Activated naive CD8-positive, alpha-beta T cell treated with anti-CD3 and anti-CD28 coated beads, Interleukin-2, amount 10 ng/mL, durations not matched to agents 7 days and 5 days (primary cell): Measurements from ENCODE around the gene JAKMIP3. TPM values are rescaled to one million over a fixed set of nuclear protein-coding genes. Genes with fewer than 3 reads are reported as not detected.
"Not testable (repeated sequence)": the region's sequence is repeated elsewhere in the genome, so short reads cannot be mapped to it uniquely, and the experiment has no call there.

Experiments
- ATAC-seq: fragments of 150-1000 bp; cut with Tn5 transposase; one replicate; pipeline ENCODE4 v1.10.0; 2021; ENCODE audit warnings: low read depth, moderate library complexity
- POLR2A ChIA-PET: fragments of 350-600 bp; sonication (Branson Sonifier 250); formaldehyde crosslinking; loops from one replicate; lab custom pipeline; 2021; ENCODE audit warnings: antibody characterized with exemption; lab: Charles Lee
- DNase-seq: peaks from one replicate; pipeline ENCODE4 v3.0.0; 2021
- H3K27ac Mint-ChIP-seq: one replicate; pipeline ENCODE4 v1.8.0; 2022; ENCODE audit warnings: mild to moderate bottlenecking, mixed read lengths
- H3K27me3 Mint-ChIP-seq: one replicate; pipeline ENCODE4 v1.8.0; 2022; ENCODE audit warnings: mild to moderate bottlenecking, moderate library complexity, mixed read lengths
- H3K36me3 Mint-ChIP-seq: one replicate; pipeline ENCODE4 v1.8.0; 2021; ENCODE audit warnings: mild to moderate bottlenecking, mixed read lengths
- H3K4me1 Mint-ChIP-seq: one replicate; pipeline ENCODE4 v1.8.0; 2021; ENCODE audit warnings: mixed read lengths
- H3K4me3 Mint-ChIP-seq: one replicate; pipeline ENCODE4 v1.8.0; 2022; ENCODE audit warnings: mild to moderate bottlenecking, moderate library complexity, mixed read lengths
- H3K9me3 Mint-ChIP-seq: one replicate; pipeline ENCODE4 v1.8.0; 2021; ENCODE audit warnings: mixed read lengths
- total RNA-seq, 2 experiments: library from RNA; stranded (reverse); gene quantifications; one replicate each; pipeline ENCODE4 v1.2.3, GENCODE V29; 2021

JAKMIP3 gene
- total RNA-seq, 2 experiments from 2014 or later = 0.17 to 0.28 TPM

- H3K27ac Mint-ChIP-seq, ATAC-seq, H3K9me3 Mint-ChIP-seq, DNase-seq, POLR2A ChIA-PET, H3K4me1 Mint-ChIP-seq, H3K4me3 Mint-ChIP-seq, H3K36me3 Mint-ChIP-seq: not testable (repeated sequence)
- peaks cover 14% of the 10 kb centered on the region for H3K27me3 Mint-ChIP-seq
Measured at GRCh38 chr10:132084384-132084783, 18.6 kb downstream of the JAKMIP3 start.

GRCh38 chr10:132093236-132093635, 27.5 kb downstream of the JAKMIP3 start:
- H3K4me3 Mint-ChIP-seq, POLR2A ChIA-PET, H3K9me3 Mint-ChIP-seq, ATAC-seq, H3K27ac Mint-ChIP-seq, H3K4me1 Mint-ChIP-seq, H3K36me3 Mint-ChIP-seq: not testable (repeated sequence)
- peaks cover 22% of the 10 kb centered on the region for H3K27me3 Mint-ChIP-seq
- peak; percentile 9 for DNase-seq

DNA sequence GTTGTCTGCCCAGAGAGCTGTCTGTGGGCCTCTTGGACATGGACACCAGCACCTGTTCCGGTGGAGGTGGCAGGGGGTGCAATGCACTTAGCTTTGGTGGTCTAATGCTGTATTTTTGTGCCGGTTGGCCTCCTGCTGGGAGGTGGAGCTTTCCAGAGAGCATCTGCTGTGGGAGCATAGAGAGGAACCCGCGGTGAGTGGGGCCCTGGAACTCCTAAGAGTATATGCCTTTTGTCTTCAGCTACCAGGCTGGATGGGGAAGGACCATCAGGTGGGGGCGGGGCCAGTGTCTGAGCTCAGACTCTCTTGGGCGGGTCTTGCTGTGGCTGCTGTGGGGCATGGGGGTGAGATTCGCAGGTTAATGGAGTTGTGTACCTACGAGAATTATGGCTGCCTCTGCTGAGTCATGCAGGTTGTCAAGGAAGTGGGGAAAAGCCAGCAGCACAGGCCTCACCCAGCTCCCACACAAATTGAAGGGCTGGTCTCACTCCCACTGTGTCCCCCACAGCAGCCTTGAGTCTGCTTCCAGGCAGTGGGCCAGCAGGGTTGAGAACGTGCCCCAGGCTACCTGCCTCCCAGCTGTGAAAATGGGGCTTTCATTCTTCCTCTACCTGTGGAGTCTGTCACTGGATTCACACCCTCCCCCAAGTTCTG, 29.0 kb downstream of the JAKMIP3 start:
- DNase-seq (peak; percentile 26), ATAC-seq (no peak)
- Mint-ChIP-seq H3K9me3 (peaks cover 1% of the 10 kb centered on the region), H3K27me3 (peaks cover 23% of the 10 kb centered on the region), H3K36me3 (no peaks in the 10 kb centered on the region), H3K4me1 (peaks cover 6% of the 10 kb centered on the region), H3K27ac (no peak overlapping the region), H3K4me3 (no peak overlapping the region)
- POLR2A ChIA-PET = no interaction called here

DNA sequence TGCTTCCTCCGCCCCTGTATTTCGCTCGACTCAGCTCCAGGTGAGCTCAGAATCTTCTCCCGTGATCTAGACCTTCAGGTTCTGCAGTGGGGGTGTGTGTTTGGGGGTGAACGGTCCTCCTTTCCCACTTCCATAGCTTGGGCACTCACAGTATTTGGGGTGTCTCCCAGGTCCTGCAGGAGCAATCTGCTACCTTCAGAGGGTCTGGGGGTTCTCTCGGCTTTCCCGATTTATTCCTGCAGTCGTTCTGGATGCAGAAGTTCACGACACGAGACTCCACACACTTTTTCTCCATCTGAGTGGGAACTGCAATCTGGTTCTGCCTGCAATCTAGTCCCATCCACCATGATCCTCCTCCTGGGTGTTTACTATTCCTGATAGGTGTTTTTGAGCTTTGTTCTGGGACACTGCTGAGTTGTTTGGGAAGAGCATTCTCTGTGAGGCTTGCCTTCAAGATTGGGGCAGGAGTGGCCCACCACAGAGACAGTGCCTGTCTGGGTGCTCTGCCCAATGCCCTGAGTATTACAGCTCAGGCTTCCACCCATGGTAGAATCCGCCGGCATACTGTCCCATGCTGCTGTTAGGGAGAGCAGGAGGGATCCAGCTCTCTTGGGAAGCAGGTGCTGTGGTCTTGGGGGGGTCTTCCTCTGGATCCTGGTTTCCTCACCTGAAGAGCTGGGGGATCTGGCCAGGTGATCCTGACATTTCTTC, 29.8 kb downstream of the JAKMIP3 start:
- H3K27me3 Mint-ChIP-seq = peaks cover 21% of the 10 kb centered on the region

GRCh38 chr10:132096223-132096622, 30.5 kb downstream of the JAKMIP3 start:
- DNase-seq (peak; percentile 24), ATAC-seq (peak; percentile 95)
- POLR2A ChIA-PET = no interaction called here
- Mint-ChIP-seq H3K36me3 (no peaks in the 10 kb centered on the region), H3K9me3 (peaks cover 1% of the 10 kb centered on the region), H3K27me3 (peaks cover 17% of the 10 kb centered on the region), H3K4me3 (peak overlapping the region; percentile 29), H3K4me1 (peaks cover 6% of the 10 kb centered on the region), H3K27ac (no peak overlapping the region)

More for the DNA sequence above, 29.8 kb downstream of the JAKMIP3 start:
- ATAC-seq (no peak), DNase-seq (peak; percentile 10)
- Mint-ChIP-seq H3K4me3 (no peak overlapping the region), H3K9me3 (peaks cover 1% of the 10 kb centered on the region), H3K4me1 (peaks cover 6% of the 10 kb centered on the region), H3K27ac (no peak overlapping the region), H3K36me3 (no peaks in the 10 kb centered on the region)
- POLR2A ChIA-PET = no interaction called here

GRCh38 chr10:132096863-132097478, 31.2 kb downstream of the JAKMIP3 start:
- peaks cover 6% of the 10 kb centered on the region for H3K4me1 Mint-ChIP-seq
- peak; percentile 15 for DNase-seq
- peaks cover 1% of the 10 kb centered on the region for H3K9me3 Mint-ChIP-seq
- no peak overlapping the region for H3K4me3 Mint-ChIP-seq
- H3K36me3 Mint-ChIP-seq = no peaks in the 10 kb centered on the region
- H3K27ac Mint-ChIP-seq = no peak overlapping the region
- POLR2A ChIA-PET = no interaction called here
- ATAC-seq = no peak
- H3K27me3 Mint-ChIP-seq = peaks cover 13% of the 10 kb centered on the region

DNA sequence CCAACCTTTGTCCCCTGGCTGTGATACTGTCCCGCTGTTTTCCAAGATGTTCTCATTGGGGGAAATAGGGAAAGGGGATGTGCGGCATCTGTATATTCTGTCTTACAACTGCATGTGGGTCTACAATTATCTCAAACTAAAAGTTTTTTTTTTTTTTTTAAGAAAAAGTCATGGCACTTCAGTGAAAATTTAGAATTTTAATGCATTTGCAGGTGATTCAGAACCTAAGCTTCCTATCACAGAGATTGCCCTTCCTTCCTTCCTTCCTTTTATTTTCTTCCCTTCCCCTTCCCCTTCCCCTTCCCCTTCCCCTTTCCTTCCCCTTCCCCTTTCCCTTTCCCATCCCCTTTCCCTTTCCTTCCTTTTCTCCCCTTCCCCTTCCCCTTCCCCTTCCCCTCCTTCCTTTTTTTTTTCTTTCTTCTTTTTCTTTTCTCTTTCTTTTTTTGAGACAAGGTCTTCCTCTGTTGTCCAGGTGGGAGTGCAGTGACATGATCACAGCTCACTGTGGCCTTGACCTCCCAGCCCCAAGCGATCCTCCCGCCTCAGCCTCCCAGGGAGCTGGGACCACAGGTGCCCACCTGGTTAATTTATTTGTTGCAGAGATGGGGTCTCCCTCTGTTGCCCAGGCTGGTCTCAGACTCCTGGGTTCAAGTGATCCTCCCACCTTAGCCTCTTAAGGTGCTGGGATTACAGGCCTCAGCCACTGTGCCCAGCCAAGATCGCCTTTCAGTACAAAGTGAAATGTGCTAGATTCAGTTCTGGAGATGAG, 32.0 kb downstream of the JAKMIP3 start:
- ATAC-seq (no peak), DNase-seq (no peak)
- no peaks in the 10 kb centered on the region for H3K9me3 Mint-ChIP-seq
- H3K4me3 Mint-ChIP-seq = no peak overlapping the region
- H3K27ac Mint-ChIP-seq = no peak overlapping the region
- H3K36me3 Mint-ChIP-seq = no peaks in the 10 kb centered on the region
- peaks cover 6% of the 10 kb centered on the region for H3K4me1 Mint-ChIP-seq
- POLR2A ChIA-PET = no interaction called here
- peaks cover 5% of the 10 kb centered on the region for H3K27me3 Mint-ChIP-seq

GRCh38 chr10:132098539-132099388, 33.0 kb downstream of the JAKMIP3 start:
- Mint-ChIP-seq H3K36me3 (no peaks in the 10 kb centered on the region), H3K27ac (no peak overlapping the region), H3K4me1 (peaks cover 6% of the 10 kb centered on the region), H3K27me3 (peaks cover 5% of the 10 kb centered on the region), H3K9me3 (no peaks in the 10 kb centered on the region), H3K4me3 (no peak overlapping the region)
- ATAC-seq (no peak), DNase-seq (peak; percentile 19)
- POLR2A ChIA-PET = no interaction called here

DNA sequence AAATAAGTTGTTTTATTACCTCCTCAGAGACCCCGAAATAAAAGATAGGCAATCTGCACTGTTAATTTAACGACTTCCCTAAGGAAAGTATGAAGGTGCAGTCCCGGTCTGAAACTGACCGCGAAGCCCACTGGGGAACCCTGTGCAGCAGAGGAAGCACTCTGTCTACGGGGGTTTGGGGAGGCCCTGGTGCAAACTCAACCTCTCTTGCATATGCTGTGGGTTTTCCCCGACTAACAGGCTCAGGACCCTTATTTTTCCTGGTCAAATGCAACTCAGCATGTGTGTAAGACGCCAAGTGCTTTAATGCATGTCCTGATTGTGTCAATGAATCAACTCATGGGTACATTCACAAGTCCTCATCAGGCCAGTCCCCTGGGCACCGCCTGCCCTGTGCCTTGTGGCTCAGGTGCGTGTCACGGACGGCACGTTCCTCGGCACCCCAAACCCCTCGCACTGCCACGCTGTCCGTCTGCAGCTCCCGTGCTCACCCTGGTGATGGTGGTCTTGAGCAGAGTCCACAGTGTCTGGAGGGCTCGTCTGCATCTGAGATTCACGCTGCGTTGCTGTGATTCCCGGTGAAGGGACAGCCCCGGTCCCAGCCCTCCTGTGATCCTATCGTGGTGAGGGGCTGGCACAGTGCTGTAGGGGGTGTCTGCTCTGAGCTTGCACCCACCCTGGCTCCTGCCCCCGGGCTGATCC, 33.8 kb downstream of the JAKMIP3 start:
- no peaks in the 10 kb centered on the region for H3K36me3 Mint-ChIP-seq
- no peak overlapping the region for H3K4me3 Mint-ChIP-seq
- DNase-seq = peak; percentile 14
- no peak overlapping the region for H3K27ac Mint-ChIP-seq
- H3K9me3 Mint-ChIP-seq = no peaks in the 10 kb centered on the region
- H3K4me1 Mint-ChIP-seq = peaks cover 6% of the 10 kb centered on the region
- POLR2A ChIA-PET = no interaction called here
- H3K27me3 Mint-ChIP-seq = peaks cover 2% of the 10 kb centered on the region
- no peak for ATAC-seq

DNA sequence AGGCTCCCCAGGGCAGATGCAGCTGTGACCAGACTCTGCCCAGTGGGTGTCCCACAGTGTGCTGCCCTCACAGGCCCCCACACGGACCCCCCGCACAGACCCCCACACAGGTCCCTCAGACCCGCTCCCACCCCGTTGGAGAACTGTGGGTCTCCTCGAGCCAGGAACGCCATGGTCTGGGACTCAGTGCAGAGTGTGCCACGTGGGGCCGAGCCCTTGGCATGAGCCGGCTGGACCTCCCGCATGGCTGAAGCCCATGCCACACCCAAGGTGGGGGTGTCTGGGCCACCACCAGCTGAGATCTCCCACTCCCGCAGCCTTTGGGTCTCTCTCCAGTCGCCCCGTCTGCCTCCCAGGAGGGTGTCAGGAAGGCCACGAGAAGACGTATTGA, 34.3 kb downstream of the JAKMIP3 start:
- POLR2A ChIA-PET = no interaction called here
- H3K27me3 Mint-ChIP-seq = peaks cover 2% of the 10 kb centered on the region

DNA sequence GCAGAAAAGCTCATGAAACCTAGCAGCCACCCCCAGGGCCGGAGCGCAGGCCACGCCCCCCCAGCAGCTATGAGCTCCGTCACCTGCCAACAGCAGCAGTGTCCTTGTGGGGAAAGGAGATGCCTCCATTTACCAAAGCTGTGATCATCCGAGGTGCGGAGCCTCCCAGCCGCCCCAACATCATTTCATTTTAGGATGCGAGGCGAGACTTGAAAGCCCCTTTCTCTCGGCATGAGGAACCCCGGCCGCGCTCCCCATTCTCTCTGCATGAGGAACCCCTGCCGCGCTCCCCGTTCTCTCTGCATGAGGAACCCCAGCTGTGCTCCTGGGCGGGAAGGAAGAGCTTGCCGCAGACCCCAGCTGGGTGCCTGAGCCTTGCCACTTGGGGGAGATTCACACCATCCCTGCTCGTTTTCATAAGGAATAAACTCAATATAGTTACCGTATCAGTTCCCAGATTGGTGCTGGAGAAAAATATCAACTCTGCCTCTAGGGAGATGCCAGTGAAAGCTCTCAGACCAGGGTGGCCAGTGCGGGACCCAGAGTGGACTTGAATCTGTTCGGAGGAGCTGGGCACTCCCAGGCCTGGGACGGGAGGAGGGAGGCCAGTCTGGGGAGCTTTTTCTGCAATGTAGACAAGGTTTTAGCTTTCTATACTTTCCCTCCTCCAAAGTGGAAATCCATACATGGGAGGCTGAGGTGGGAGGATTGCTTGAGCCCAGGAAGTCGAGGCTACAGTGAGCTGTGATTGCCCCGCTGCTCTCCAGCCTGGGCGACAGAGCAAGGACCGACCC, 35.0 kb downstream of the JAKMIP3 start:
- POLR2A ChIA-PET = no interaction called here
- no peak overlapping the region for H3K4me3 Mint-ChIP-seq
- DNase-seq (peak; percentile 10), ATAC-seq (no peak)
- H3K27ac Mint-ChIP-seq = no peak overlapping the region
- H3K4me1 Mint-ChIP-seq = peaks cover 6% of the 10 kb centered on the region
- peaks cover 2% of the 10 kb centered on the region for H3K27me3 Mint-ChIP-seq
- H3K9me3 Mint-ChIP-seq = no peaks in the 10 kb centered on the region
- H3K36me3 Mint-ChIP-seq = no peaks in the 10 kb centered on the region

More for the DNA sequence above, 34.3 kb downstream of the JAKMIP3 start:
- H3K36me3 Mint-ChIP-seq = no peaks in the 10 kb centered on the region
- ATAC-seq (no peak), DNase-seq (peak; percentile 19)
- no peaks in the 10 kb centered on the region for H3K9me3 Mint-ChIP-seq
- no peak overlapping the region for H3K27ac Mint-ChIP-seq
- H3K4me3 Mint-ChIP-seq = no peak overlapping the region
- H3K4me1 Mint-ChIP-seq = peaks cover 6% of the 10 kb centered on the region

DNA sequence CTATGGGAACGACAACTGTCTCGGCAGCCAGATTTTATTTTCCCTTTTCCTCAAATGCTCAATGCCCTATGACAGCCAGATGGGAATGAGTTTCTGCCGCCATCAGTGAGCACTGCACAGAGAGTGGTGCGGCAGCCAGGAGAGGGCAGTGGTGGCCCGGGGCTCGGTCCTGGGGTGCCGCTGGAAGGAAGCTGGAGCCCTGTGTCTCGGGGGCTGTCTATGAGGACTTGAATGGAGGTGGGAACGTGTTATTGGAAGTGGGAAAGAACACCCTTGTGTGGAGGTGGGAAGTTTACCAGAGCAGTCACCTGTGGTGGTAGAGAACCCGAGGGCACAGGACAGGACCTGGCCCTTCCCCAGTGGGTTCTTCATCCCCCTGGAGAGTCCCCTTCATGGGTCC, 35.8 kb downstream of the JAKMIP3 start:
- no peaks in the 10 kb centered on the region for H3K9me3 Mint-ChIP-seq
- H3K4me3 Mint-ChIP-seq = no peak overlapping the region
- H3K36me3 Mint-ChIP-seq = no peaks in the 10 kb centered on the region
- ATAC-seq (no peak), DNase-seq (peak; percentile 24)
- POLR2A ChIA-PET = no interaction called here
- H3K4me1 Mint-ChIP-seq = no peaks in the 10 kb centered on the region
- H3K27ac Mint-ChIP-seq = no peak overlapping the region
- peaks cover 2% of the 10 kb centered on the region for H3K27me3 Mint-ChIP-seq
